ENCODE measurements around the gene ST8SIA5.

The ST8SIA5 gene

GRCh38 chr18:46731316-46731715, 25.5 kb downstream of the ST8SIA5 start:
- H3K9ac ChIP-seq (ENCODE audit: low read depth, low read length) = no peak overlapping the region
- peaks cover 9% of the 10 kb centered on the region for H3K9me3 ChIP-seq (ENCODE audit: control insufficient read depth, insufficient read depth, low read length)
- H3K36me3 ChIP-seq (ENCODE audit: insufficient read depth, low read length) = no peaks in the 10 kb centered on the region
- H3K4me1 ChIP-seq (ENCODE audit: insufficient read depth, low read length) = no peaks in the 10 kb centered on the region

- no peaks in the 10 kb centered on the region for H3K36me3 ChIP-seq (ENCODE audit: insufficient read depth, low read length)
- H3K9ac ChIP-seq (ENCODE audit: low read depth, low read length) = no peak overlapping the region
- no peaks in the 10 kb centered on the region for H3K4me1 ChIP-seq (ENCODE audit: insufficient read depth, low read length)
- peaks cover 9% of the 10 kb centered on the region for H3K9me3 ChIP-seq (ENCODE audit: control insufficient read depth, insufficient read depth, low read length)
Measured at GRCh38 chr18:46728219-46728930, 28.5 kb downstream of the ST8SIA5 start.

GRCh38 chr18:46727177-46727576, 29.7 kb downstream of the ST8SIA5 start:
- no peak overlapping the region for H3K9ac ChIP-seq (ENCODE audit: low read depth, low read length)
- H3K4me1 ChIP-seq (ENCODE audit: insufficient read depth, low read length) = no peaks in the 10 kb centered on the region
- peaks cover 9% of the 10 kb centered on the region for H3K9me3 ChIP-seq (ENCODE audit: control insufficient read depth, insufficient read depth, low read length)
- H3K36me3 ChIP-seq (ENCODE audit: insufficient read depth, low read length) = no peaks in the 10 kb centered on the region

GRCh38 chr18:46725310-46725709, 31.5 kb downstream of the ST8SIA5 start:
- Histone ChIP-seq H3K9me3 (ENCODE audit: control insufficient read depth, insufficient read depth, low read length) (peaks cover 6% of the 10 kb centered on the region; the same call in 1 of the 2 replicates), H3K4me1 (ENCODE audit: insufficient read depth, low read length) (no peaks in the 10 kb centered on the region), H3K36me3 (ENCODE audit: insufficient read depth, low read length) (no peaks in the 10 kb centered on the region), H3K9ac (ENCODE audit: low read depth, low read length) (no peak overlapping the region)

GRCh38 chr18:46723856-46724415, 32.9 kb downstream of the ST8SIA5 start:
- H3K9me3 ChIP-seq (ENCODE audit: control insufficient read depth, insufficient read depth, low read length) = no peaks in the 10 kb centered on the region
- H3K9ac ChIP-seq (ENCODE audit: low read depth, low read length) = no peak overlapping the region
- no peaks in the 10 kb centered on the region for H3K36me3 ChIP-seq (ENCODE audit: insufficient read depth, low read length)
- peaks cover 4% of the 10 kb centered on the region; the same call in 1 of the 2 replicates for H3K4me1 ChIP-seq (ENCODE audit: insufficient read depth, low read length)

GRCh38 chr18:46722051-46722450, 34.8 kb downstream of the ST8SIA5 start:
- H3K4me1 ChIP-seq (ENCODE audit: insufficient read depth, low read length) = peaks cover 7% of the 10 kb centered on the region
- no peaks in the 10 kb centered on the region for H3K9me3 ChIP-seq (ENCODE audit: control insufficient read depth, insufficient read depth, low read length)
- H3K36me3 ChIP-seq (ENCODE audit: insufficient read depth, low read length) = no peaks in the 10 kb centered on the region
- H3K9ac ChIP-seq (ENCODE audit: low read depth, low read length) = no peak overlapping the region

GRCh38 chr18:46721331-46721730, 35.5 kb downstream of the ST8SIA5 start:
- Histone ChIP-seq H3K4me1 (ENCODE audit: insufficient read depth, low read length) (peaks cover 7% of the 10 kb centered on the region), H3K36me3 (ENCODE audit: insufficient read depth, low read length) (no peaks in the 10 kb centered on the region), H3K9ac (ENCODE audit: low read depth, low read length) (no peak overlapping the region), H3K9me3 (ENCODE audit: control insufficient read depth, insufficient read depth, low read length) (no peaks in the 10 kb centered on the region)

GRCh38 chr18:46720521-46720920, 36.3 kb downstream of the ST8SIA5 start:
- no peaks in the 10 kb centered on the region for H3K36me3 ChIP-seq (ENCODE audit: insufficient read depth, low read length)
- no peak overlapping the region for H3K9ac ChIP-seq (ENCODE audit: low read depth, low read length)
- H3K9me3 ChIP-seq (ENCODE audit: control insufficient read depth, insufficient read depth, low read length) = no peaks in the 10 kb centered on the region
- H3K4me1 ChIP-seq (ENCODE audit: insufficient read depth, low read length) = peaks cover 7% of the 10 kb centered on the region

- Histone ChIP-seq H3K36me3 (ENCODE audit: insufficient read depth, low read length) (no peaks in the 10 kb centered on the region), H3K9me3 (ENCODE audit: control insufficient read depth, insufficient read depth, low read length) (no peaks in the 10 kb centered on the region), H3K9ac (ENCODE audit: low read depth, low read length) (no peak overlapping the region), H3K4me1 (ENCODE audit: insufficient read depth, low read length) (peaks cover 7% of the 10 kb centered on the region)
Measured at GRCh38 chr18:46720092-46720491, 36.8 kb downstream of the ST8SIA5 start.

- H3K9ac ChIP-seq (ENCODE audit: low read depth, low read length) = no peak overlapping the region
- H3K9me3 ChIP-seq (ENCODE audit: control insufficient read depth, insufficient read depth, low read length) = no peaks in the 10 kb centered on the region
- peaks cover 7% of the 10 kb centered on the region for H3K4me1 ChIP-seq (ENCODE audit: insufficient read depth, low read length)
- H3K36me3 ChIP-seq (ENCODE audit: insufficient read depth, low read length) = no peaks in the 10 kb centered on the region
Measured at GRCh38 chr18:46719388-46719787, 37.5 kb downstream of the ST8SIA5 start.

GRCh38 chr18:46718501-46719341, 38.1 kb downstream of the ST8SIA5 start:
- Histone ChIP-seq H3K36me3 (ENCODE audit: insufficient read depth, low read length) (no peaks in the 10 kb centered on the region), H3K4me1 (ENCODE audit: insufficient read depth, low read length) (peaks cover 7% of the 10 kb centered on the region), H3K9me3 (ENCODE audit: control insufficient read depth, insufficient read depth, low read length) (no peaks in the 10 kb centered on the region), H3K9ac (ENCODE audit: low read depth, low read length) (no peak overlapping the region)

- Histone ChIP-seq H3K9me3 (ENCODE audit: control insufficient read depth, insufficient read depth, low read length) (no peaks in the 10 kb centered on the region), H3K36me3 (ENCODE audit: insufficient read depth, low read length) (no peaks in the 10 kb centered on the region), H3K9ac (ENCODE audit: low read depth, low read length) (no peak overlapping the region), H3K4me1 (ENCODE audit: insufficient read depth, low read length) (peaks cover 11% of the 10 kb centered on the region)
Measured at GRCh38 chr18:46716827-46717226, 40.0 kb downstream of the ST8SIA5 start.

- H3K9ac ChIP-seq (ENCODE audit: low read depth, low read length) = no peak overlapping the region
- H3K4me1 ChIP-seq (ENCODE audit: insufficient read depth, low read length) = peaks cover 14% of the 10 kb centered on the region
- H3K36me3 ChIP-seq (ENCODE audit: insufficient read depth, low read length) = no peaks in the 10 kb centered on the region
- H3K9me3 ChIP-seq (ENCODE audit: control insufficient read depth, insufficient read depth, low read length) = no peaks in the 10 kb centered on the region
Measured at GRCh38 chr18:46716336-46716735, 40.5 kb downstream of the ST8SIA5 start.

- Histone ChIP-seq H3K9me3 (ENCODE audit: control insufficient read depth, insufficient read depth, low read length) (no peaks in the 10 kb centered on the region), H3K9ac (ENCODE audit: low read depth, low read length) (no peak overlapping the region), H3K4me1 (ENCODE audit: insufficient read depth, low read length) (peaks cover 17% of the 10 kb centered on the region), H3K36me3 (ENCODE audit: insufficient read depth, low read length) (no peaks in the 10 kb centered on the region)
Measured at GRCh38 chr18:46715062-46715461, 41.8 kb downstream of the ST8SIA5 start.

All from ES-I3 (cell line).